Dendritic cell treated with granulocyte-macrophage colony-stimulating factor and Interleukin-4, amounts not matched to agents 40 ng/mL and 50 ng/mL, for 4 days (primary cell): ENCODE data around the gene CRYBA1.
"Not testable (repeated sequence)": the region's sequence is repeated elsewhere in the genome, so short reads cannot be mapped to it uniquely, and the experiment has no call there.

Experiments
- H3K27ac Mint-ChIP-seq: one replicate; pipeline ENCODE4 v1.8.0; 2022; ENCODE audit warnings: mild to moderate bottlenecking, mixed read lengths
- H3K27me3 Mint-ChIP-seq: one replicate; pipeline ENCODE4 v1.8.0; 2022; ENCODE audit warnings: mild to moderate bottlenecking, mixed read lengths
- H3K36me3 Mint-ChIP-seq: one replicate; pipeline ENCODE4 v1.8.0; 2022; ENCODE audit warnings: low read depth, mixed read lengths
- H3K4me1 Mint-ChIP-seq: one replicate; pipeline ENCODE4 v1.8.0; 2022; ENCODE audit warnings: low read depth, mixed read lengths
- H3K4me3 Mint-ChIP-seq: one replicate; pipeline ENCODE4 v1.8.0; 2022; ENCODE audit warnings: mild to moderate bottlenecking, moderate library complexity, mixed read lengths
- H3K9me3 Mint-ChIP-seq: one replicate; pipeline ENCODE4 v1.8.0; 2022; ENCODE audit warnings: mixed read lengths
- intact Hi-C: fragments of 100-400 bp; cut with micrococcal nuclease; formaldehyde crosslinking; loops from one replicate; pipeline ENCODE4 v1.15.0; 2022

CRYBA1 gene

DNA sequence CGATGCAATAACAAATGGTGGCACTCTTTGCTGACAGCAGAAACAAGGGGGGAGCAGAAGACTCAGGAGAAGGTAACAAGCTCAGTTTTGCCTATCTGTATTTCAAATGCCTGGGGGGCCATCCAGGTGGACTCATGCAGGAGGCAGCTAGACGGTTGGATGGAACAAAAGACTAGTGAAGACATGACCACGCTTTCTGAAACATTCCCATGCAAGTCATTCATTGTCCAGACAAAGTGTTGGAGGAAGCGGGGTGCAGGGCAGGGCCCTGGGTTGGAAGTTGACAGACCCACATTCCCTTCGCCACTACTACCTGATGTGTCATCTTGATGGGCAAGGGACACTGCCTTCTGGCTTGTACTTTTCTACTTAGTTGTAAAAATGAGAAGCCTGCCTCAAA, 29.8 kb upstream of the CRYBA1 start:
- no peaks in the 10 kb centered on the region for H3K9me3 Mint-ChIP-seq
- no peaks in the 10 kb centered on the region for H3K36me3 Mint-ChIP-seq
- no peaks in the 10 kb centered on the region for H3K27me3 Mint-ChIP-seq
- H3K27ac Mint-ChIP-seq = no peak overlapping the region
- H3K4me1 Mint-ChIP-seq = peaks cover 55% of the 10 kb centered on the region
- intact Hi-C loops = no loop called here
- no peak overlapping the region for H3K4me3 Mint-ChIP-seq

DNA sequence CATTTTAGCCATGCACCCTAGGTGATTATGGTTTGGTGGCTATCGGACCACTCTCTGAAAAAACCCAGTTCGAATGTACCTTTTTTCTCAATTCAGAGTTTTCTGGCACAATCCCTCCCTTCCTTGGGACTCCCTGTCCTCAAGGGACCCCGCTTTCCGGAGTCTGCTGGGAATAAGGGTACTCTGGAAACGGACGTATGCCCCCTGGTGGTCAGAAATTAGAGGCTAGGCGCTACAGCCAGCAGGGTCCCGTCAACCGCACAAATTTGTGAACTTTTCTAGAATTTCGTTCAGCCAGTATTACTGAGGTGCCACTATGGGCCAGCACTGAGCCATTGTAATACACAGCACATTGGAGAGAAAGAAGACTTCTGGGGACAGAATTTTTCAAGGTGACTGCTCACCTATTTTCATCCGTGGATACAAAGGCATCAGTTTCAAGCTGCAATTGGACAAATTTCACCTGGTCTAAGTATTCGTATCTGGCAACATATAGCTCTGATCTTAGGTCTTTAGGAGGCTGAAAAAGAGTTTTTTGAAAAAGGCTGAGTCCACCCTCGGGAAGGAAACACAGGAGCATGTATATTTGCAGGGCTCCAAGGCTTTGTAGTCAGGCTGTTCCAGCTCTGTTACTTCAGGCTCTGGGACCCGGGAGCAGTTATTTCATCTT, 27.1 kb upstream of the CRYBA1 start:
- Mint-ChIP-seq H3K27me3 (no peaks in the 10 kb centered on the region), H3K4me1 (peaks cover 40% of the 10 kb centered on the region), H3K9me3 (no peaks in the 10 kb centered on the region), H3K36me3 (no peaks in the 10 kb centered on the region), H3K4me3 (no peak overlapping the region), H3K27ac (no peak overlapping the region)
- intact Hi-C loops = loop anchor here (2.0 kb wide), 1 partner anchor 71 kb away; no protein-coding TSS in a partner anchor

DNA sequence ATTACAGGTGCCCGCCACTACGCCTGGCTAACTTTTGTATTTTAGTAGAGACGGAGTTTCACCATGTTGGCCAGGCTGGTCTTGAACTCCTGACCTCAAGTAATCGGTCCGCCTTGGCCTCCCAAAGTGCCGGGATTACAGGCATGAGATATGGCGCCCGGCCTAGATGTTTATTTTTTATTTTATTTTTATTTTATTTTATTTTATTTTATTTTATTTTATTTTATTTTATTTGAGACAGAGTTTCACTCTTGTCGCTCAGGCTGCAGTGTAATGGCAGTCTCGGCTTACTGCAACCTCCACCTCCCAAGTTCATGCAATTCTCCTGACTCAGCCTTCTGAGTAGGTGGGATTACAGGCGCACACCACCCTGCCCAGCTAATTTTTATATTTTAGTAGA, 25.3 kb upstream of the CRYBA1 start:
- H3K36me3 Mint-ChIP-seq, H3K27ac Mint-ChIP-seq, H3K27me3 Mint-ChIP-seq, H3K9me3 Mint-ChIP-seq, H3K4me3 Mint-ChIP-seq, intact Hi-C loops: not testable (repeated sequence)
- peaks cover 30% of the 10 kb centered on the region for H3K4me1 Mint-ChIP-seq

DNA sequence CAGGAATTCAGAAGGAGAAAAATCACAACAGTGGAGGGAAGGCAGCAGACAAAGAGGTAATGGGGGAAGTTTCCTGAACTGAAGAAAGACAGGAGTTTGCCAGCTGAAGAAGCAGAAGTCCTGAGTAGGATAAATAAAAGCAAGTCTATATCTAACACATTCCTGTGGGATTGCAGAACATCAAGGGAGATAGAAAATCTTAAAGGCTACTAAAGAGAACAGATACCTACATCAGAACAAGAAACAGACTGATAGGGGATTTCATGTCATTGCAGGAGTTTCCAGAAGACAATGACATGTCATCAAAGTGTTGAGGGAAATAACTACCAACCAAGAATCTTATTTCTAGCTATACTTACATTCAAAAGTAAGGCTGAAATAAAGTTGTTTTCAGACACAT, 21.3 kb upstream of the CRYBA1 start:
- H3K36me3 Mint-ChIP-seq = no peaks in the 10 kb centered on the region
- peaks cover 7% of the 10 kb centered on the region for H3K4me1 Mint-ChIP-seq
- intact Hi-C loops = no loop called here
- no peaks in the 10 kb centered on the region for H3K9me3 Mint-ChIP-seq
- H3K27ac Mint-ChIP-seq = no peak overlapping the region
- H3K4me3 Mint-ChIP-seq = no peak overlapping the region
- no peaks in the 10 kb centered on the region for H3K27me3 Mint-ChIP-seq

DNA sequence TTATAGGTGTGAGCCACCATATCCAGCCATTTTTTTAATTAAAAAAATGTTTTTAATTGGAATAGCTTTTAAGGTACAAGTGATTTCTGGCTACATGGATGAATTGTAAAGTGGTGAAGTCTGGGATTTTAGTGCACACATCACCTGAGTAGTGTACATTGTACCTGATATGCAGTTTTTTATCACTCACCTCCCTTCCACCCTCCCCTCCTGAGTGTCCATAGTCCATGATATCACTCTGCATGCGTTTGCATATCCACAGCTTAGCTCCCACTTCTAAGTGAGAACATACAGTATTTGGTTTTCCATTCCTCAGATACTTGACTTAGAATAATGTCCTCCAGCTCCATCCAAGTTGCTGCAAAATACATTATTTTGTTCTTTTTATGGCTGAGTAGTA, 13.4 kb upstream of the CRYBA1 start:
- no peak overlapping the region for H3K4me3 Mint-ChIP-seq
- no peak overlapping the region for H3K27ac Mint-ChIP-seq
- intact Hi-C loops = no loop called here
- H3K36me3 Mint-ChIP-seq = no peaks in the 10 kb centered on the region
- H3K9me3 Mint-ChIP-seq = no peaks in the 10 kb centered on the region
- peaks cover 19% of the 10 kb centered on the region for H3K4me1 Mint-ChIP-seq
- no peaks in the 10 kb centered on the region for H3K27me3 Mint-ChIP-seq

DNA sequence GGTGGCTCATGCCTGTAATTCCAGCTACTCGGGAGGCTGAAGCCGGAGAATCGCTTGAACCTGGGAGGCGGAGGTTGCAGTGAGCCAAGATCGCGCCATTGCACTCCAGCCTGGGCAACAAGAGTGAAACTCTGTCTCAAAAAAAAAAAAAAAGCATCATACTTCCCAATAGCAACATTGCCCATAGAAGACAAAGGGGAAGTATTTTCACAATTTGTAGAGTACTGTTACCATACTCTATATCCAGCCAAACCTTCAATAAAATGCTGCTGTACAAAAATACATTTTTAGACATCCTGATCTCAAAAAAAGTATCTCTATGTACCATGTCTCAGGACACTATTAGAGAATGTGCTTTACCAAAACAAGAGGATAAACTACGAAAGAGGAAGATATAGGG, 11.7 kb upstream of the CRYBA1 start:
- H3K36me3 Mint-ChIP-seq, intact Hi-C loops, H3K4me3 Mint-ChIP-seq, H3K27me3 Mint-ChIP-seq, H3K9me3 Mint-ChIP-seq: not testable (repeated sequence)
- Mint-ChIP-seq H3K4me1 (peaks cover 26% of the 10 kb centered on the region), H3K27ac (peak overlapping the region; percentile 25)

DNA sequence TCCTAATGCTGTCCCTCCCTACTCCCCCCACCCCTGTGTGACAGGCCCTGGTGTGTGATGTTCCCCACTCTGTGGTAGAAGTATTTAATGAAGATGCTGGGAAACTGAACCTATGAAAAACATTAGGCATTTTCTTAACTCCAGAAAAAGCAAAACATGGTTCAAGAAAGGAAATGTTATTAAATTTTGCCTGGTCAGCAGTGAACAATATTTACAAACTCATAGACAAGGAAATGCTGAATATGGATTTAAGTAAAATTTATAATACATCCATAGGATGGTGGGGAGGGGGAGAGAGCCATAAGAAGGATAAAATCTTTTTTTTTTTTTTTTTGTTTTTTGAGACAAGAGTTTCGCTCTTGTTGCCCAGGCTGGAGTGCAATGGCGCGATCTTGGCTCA, 10.8 kb upstream of the CRYBA1 start:
- Mint-ChIP-seq H3K36me3 (no peaks in the 10 kb centered on the region), H3K4me1 (peaks cover 33% of the 10 kb centered on the region), H3K9me3 (no peaks in the 10 kb centered on the region), H3K27me3 (no peaks in the 10 kb centered on the region), H3K27ac (no peak overlapping the region), H3K4me3 (no peak overlapping the region)
- intact Hi-C loops = no loop called here

DNA sequence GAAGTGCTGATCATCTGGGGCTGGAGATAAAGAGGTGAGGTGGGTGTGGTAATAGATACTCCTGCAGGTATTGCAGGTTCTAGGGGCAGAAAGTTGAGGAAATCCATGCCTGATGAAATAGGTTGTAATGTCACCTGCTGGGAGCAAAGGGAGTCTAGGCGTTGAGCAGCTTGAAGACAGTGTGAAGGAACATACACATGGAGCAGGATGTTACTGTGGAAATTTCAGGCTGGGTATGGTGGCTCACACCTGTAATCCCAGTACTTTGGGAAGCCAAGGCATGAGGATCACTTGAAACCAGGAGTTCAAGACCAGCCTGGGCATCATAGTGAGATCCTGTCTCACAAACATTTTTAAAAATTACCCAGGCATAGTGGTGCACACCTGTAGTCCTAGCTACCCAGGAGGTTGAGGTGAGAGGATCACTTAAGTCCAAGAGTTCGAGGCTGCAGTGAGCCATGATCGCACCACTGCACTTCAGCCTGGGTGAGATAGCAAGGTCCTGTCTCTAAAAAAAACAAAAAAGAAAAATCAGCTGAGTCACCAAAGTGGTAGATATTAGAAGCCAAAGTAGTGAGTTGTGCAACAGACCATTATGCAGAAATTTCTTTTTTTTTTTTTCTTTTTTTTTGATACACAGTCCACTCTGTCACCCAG, 9.1 kb upstream of the CRYBA1 start:
- intact Hi-C loops = no loop called here
- H3K27me3 Mint-ChIP-seq = no peaks in the 10 kb centered on the region
- H3K4me3 Mint-ChIP-seq = no peak overlapping the region
- H3K9me3 Mint-ChIP-seq = no peaks in the 10 kb centered on the region
- peaks cover 41% of the 10 kb centered on the region for H3K4me1 Mint-ChIP-seq
- H3K36me3 Mint-ChIP-seq = no peaks in the 10 kb centered on the region
- H3K27ac Mint-ChIP-seq = no peak overlapping the region

DNA sequence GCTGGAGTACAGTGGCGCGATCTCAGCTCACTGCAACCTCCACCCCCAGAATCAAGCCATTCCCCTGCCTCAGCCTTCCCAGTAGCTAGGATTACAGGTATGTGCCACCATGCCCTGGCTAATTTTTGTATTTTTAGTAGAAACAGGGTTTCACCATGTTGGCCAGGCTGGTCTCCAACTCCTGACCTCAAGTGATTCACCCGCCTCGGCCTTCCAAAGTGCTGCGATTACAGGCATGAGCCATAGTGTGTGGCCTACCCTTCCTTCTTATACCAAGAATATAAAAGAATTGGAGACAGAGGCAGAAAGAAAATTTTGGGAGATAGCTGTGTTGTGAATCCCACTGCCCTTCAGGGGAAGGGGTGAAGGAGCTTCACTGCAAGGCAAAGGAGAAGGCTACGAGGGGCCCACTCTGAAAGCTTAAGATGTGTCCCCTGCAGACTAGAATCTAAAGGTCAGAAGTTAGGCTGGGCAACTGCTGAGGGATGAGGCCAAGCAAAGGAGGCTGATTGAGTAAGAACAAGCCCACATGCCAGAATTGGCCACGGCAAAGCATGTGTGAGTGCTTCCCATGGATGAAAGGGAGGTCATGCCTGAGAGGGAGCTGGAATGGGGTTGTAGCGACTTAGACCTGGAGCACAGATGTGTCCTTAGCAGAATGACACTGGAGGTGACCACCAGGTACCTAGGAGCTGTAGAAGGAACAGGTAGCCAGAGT, 8.4 kb upstream of the CRYBA1 start:
- Mint-ChIP-seq H3K27ac (no peak overlapping the region), H3K9me3 (no peaks in the 10 kb centered on the region), H3K27me3 (no peaks in the 10 kb centered on the region), H3K4me1 (peaks cover 41% of the 10 kb centered on the region), H3K36me3 (no peaks in the 10 kb centered on the region), H3K4me3 (no peak overlapping the region)
- intact Hi-C loops = no loop called here

DNA sequence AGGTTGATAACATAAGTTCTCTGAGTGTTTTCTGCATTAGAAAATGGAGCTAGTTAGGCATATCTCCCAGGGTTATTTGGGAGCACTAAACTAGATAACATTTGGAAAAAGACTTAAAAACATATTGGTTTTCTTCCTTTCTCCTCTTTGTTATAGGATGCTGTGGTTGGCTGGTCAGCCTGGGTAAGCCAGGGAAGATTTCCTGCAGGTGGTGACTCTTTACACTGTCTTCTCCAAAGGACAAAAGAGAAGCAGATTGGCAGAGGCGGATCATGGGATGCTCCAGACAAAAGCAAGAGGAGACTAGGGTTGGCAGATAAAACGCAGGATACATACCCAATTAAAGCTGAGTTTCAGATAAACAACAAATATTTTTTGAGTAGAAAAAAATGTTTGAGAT, 6.2 kb upstream of the CRYBA1 start:
- intact Hi-C loops = no loop called here
- peaks cover 34% of the 10 kb centered on the region for H3K4me1 Mint-ChIP-seq
- H3K27ac Mint-ChIP-seq = no peak overlapping the region
- no peaks in the 10 kb centered on the region for H3K9me3 Mint-ChIP-seq
- H3K36me3 Mint-ChIP-seq = peaks cover 9% of the 10 kb centered on the region
- H3K27me3 Mint-ChIP-seq = no peaks in the 10 kb centered on the region
- no peak overlapping the region for H3K4me3 Mint-ChIP-seq

DNA sequence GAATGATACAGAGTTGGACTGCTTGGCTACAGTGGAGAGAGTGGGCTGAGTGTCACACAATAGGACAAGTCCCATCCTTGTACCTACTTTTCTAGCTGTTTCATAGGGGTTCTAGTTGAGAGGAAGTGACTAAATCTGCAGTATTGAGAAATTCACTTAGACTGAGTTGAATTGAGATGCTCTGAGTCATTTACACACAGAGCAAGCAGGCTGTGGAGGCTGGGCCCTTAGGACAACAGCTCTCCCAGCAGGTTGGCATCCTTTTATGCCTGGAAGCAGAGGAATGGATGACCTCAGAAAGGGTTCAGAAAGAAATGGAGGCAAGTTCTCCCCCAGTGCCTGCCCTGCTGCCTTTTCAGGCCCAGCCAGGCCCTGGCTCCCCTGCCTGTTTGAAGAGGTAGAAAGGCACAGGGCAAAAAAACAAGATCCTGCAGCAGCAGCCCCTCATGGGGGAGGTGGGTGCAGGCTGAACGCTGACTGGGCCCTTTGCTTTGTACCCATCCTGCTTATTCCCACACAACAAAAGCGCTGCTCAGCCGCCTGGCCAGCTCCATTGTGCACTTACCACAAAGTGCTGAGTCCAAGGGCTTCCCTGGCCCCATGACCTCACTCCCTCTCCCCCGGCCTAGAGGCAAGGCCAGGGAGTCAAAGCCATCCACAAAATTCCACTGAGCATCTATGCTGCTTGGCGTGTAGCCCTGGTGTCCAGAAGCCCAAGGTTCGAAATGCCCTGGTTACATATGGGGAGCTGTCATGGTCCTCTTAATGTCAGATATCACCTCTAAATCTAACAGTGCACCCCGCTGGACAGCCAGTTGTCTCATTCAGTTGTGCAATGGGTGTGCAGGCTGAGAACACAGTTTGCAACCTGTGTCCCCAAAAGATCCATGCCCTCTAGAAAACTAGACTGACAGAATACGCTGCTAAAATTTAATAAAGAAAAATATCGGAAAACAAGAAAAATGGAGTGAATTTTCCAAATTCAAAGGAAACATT, 5.4 kb upstream of the CRYBA1 start:
- H3K4me3 Mint-ChIP-seq = no peak overlapping the region
- no peak overlapping the region for H3K27ac Mint-ChIP-seq
- H3K27me3 Mint-ChIP-seq = no peaks in the 10 kb centered on the region
- peaks cover 34% of the 10 kb centered on the region for H3K4me1 Mint-ChIP-seq
- H3K9me3 Mint-ChIP-seq = no peaks in the 10 kb centered on the region
- peaks cover 9% of the 10 kb centered on the region for H3K36me3 Mint-ChIP-seq
- intact Hi-C loops = no loop called here

DNA sequence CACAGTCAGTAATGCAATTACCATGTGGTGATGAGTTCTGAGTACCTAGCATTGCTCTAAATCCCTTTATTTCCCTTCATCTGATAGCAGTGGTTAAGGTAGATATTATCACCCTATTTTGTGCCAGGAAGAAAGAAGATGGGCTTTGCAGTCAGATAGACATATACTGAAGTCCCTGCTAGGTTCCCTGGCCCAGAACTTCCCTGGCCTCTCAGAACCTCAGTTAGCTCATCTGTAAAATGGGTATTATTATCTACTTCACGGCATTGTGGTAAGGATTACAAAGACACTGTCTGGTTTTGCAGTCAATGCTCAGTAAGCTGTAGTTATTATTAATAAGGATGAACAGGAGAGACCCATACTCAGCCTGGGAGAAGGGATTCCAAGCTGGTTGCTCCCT, 4.6 kb upstream of the CRYBA1 start:
- intact Hi-C loops = no loop called here
- peaks cover 41% of the 10 kb centered on the region for H3K4me1 Mint-ChIP-seq
- peaks cover 9% of the 10 kb centered on the region for H3K36me3 Mint-ChIP-seq
- no peaks in the 10 kb centered on the region for H3K27me3 Mint-ChIP-seq
- no peaks in the 10 kb centered on the region for H3K9me3 Mint-ChIP-seq
- H3K27ac Mint-ChIP-seq = no peak overlapping the region
- H3K4me3 Mint-ChIP-seq = no peak overlapping the region

DNA sequence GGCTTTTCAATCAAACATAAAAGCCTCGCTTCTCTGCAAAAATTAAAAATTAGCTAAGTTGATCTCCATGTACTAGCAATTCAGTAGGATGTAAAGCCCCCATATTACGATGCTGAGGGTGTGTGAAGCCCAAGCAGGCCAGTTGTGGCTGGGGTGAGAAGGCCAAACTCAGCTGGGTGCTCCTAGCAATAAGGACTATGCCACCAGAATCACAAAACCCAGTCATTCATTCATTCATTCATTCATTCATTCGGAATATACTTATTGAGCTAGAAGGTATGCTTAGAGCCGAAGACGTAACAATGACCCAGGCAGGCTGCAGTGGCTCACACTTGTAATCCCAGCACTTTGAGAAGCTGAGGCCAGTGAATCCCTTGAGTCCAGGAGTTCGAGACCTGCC, 3.9 kb upstream of the CRYBA1 start:
- Mint-ChIP-seq H3K4me3 (no peak overlapping the region), H3K27ac (no peak overlapping the region), H3K27me3 (no peaks in the 10 kb centered on the region), H3K9me3 (no peaks in the 10 kb centered on the region), H3K36me3 (peaks cover 9% of the 10 kb centered on the region), H3K4me1 (peaks cover 41% of the 10 kb centered on the region)
- intact Hi-C loops = no loop called here

DNA sequence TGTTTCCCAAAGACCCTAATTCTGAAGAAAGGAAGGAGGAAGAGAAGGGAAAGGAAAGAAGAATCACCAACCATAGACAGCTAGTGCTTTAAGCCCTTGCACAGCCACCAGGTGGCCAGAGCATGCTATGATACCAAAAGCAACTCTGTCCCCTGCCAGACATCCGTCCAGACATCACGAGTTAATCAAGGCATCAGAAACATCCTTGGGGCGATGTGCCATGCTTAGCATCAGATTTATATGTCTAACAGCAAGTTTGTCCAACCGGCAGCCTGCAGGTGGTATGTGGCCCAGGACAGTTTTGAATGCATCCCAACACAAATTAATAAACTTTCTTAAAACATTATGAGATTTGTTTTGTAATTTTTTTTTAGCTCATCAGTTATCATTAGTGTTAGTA, 2.9 kb upstream of the CRYBA1 start:
- Mint-ChIP-seq H3K9me3 (no peaks in the 10 kb centered on the region), H3K4me3 (no peak overlapping the region), H3K27ac (no peak overlapping the region), H3K4me1 (peaks cover 36% of the 10 kb centered on the region), H3K27me3 (no peaks in the 10 kb centered on the region), H3K36me3 (peaks cover 10% of the 10 kb centered on the region)
- intact Hi-C loops = no loop called here
